NCI-H146 treated with DMSO at 0.1 percent for 48 hours (cell line): ENCODE data around the gene RRAGA.
A peak's percentile ranks its signal among the peaks of the same experiment; 100 is the strongest.
"Not testable (repeated sequence)": the region's sequence is repeated elsewhere in the genome, so short reads cannot be mapped to it uniquely, and the experiment has no call there.

Experiments used
- DNase-seq: peaks from one replicate; lab custom pipeline; 2025; ENCODE audit not compliant: unreplicated experiment; lab: John Stamatoyannopoulos, UW

RRAGA gene, protein sequence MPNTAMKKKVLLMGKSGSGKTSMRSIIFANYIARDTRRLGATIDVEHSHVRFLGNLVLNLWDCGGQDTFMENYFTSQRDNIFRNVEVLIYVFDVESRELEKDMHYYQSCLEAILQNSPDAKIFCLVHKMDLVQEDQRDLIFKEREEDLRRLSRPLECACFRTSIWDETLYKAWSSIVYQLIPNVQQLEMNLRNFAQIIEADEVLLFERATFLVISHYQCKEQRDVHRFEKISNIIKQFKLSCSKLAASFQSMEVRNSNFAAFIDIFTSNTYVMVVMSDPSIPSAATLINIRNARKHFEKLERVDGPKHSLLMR

DNA sequence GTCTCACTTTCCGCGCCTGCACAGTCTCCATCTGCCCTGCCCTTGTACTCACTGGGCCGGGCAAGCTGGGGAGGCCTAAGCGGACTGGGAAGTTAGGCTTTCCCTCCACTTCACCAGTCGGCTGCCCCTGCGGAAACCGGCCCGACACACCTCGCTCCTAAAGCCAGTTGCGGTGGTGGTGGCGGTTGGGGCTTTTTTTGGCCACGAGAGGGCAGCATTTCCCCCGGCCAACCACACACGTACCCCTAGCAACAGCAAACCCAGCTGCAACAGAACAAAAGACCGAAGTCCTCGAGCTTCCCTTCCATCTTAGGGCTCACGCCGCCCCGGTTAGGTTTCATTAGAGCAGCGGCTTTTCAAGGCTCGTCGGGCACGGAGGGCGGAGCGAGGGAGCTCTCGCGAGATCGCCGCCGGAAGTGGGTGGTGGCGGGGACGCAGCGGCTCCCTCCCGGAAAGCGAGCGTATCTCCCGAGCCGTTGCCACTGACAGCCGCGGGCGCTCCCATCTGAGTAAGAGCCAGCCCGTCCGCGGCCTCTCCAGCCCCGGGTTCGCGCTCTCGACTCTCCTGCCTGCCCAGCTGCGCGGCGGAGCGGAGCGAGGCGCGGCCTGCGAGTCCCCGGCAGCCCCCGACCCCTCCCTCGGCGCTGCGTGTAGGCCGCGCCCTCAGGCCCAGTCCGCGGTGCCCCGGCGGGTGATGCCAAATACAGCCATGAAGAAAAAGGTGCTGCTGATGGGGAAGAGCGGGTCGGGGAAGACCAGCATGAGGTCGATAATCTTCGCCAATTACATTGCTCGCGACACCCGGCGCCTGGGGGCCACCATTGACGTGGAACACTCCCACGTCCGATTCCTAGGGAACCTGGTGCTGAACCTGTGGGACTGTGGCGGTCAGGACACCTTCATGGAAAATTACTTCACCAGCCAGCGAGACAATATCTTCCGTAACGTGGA, at the start of gene RRAGA:
Gene RRAGA (plus strand): TSS at position 462 of the 951 bp plus-strand sequence. CDS start 233 bp downstream, at position 695.
- DNase-seq = peak; percentile 87

DNA sequence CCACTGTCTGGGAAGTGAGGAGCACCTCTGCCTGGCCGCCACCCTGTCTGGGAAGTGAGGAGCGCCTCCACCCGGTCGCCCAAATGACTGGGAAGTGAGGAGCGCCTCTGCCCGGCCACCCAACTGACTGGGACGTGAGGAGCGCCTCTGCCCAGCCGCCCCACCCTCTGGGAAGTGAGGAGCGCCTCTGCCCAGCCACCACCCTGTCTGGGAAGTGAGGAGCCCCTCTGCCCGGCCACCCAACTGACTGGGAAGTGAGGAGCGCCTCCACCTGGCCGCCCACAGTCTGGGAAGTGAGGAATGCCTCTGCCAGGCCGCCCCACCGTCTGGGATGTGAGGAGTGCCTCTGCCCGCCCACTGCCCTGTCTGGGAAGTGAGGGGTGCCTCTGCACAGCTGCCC, 49.1 kb upstream of the RRAGA start:
- DNase-seq = no peak

DNA sequence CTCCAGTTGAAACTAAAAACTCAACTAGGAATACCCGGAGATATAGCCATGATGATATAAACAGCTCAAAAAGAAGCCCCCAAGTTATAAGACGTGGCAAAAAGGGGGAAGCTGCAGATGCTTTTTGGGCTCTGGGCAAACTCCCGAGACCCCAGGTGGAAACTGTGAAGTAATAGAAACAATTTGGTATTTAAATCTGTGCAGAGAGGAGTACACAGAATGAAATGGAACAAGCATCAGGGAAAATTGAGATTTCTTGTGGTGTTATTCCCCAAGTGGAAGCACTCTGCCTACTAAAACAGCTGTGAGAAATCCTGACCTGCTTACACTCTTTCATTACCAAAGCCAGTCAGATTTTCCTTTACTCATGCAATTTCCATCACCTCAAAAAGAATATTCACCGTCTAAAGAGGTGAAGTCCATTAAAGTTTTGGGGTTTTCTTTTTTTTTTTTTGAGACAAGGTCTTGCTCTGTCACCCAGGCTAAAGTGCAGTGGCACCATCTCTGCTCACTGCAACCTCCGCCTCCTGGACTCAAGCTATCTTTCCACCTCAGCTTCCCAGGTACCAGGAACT, 39.7 kb upstream of the RRAGA start:
- DNase-seq = no peak

DNA sequence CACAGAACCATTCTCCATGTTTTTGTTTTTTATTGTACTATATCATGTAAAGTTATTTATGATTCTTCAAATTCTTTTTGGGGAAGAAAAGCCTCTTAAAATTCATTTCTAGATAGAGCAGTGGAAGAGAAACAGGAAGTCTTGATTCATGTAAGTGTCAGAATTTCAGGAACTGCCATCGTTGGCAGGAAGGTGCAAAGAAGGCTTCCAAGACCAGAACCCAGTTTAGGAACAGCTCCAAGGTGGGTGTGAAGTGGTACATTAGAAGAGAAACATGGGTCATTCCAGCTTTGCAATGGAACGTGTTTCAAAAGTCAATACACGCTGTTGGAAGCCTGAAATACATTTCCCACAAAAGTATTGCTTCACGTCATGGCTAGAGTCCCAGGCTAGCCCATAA, 31.0 kb upstream of the RRAGA start:
- no peak for DNase-seq

DNA sequence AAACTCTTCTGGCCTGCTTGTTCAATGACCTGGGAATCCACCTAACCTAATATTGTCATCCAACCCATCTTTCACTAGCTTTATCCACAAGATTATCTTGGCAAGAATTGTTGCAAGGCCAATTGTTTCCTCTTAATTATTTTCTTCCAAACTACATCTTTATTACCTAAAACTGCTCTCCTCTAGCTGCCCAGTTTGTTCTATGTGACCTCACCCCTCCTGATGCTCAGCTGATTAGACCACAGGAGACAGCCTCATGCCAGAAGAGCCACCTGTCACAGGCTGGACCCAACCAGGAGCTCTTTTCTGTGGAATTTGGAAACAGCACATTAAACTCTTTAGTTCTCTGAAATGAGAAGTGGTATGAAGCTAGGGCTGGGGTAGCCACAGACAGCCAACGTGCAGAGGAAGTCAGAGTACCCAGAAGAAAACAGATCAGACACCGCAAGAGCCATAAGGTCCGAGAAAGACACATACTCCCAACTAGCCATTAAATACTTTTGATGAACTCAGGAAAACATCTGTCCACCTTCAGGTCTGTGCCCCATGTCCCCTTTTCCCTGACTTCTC, 28.3 kb upstream of the RRAGA start:
- DNase-seq = no peak

DNA sequence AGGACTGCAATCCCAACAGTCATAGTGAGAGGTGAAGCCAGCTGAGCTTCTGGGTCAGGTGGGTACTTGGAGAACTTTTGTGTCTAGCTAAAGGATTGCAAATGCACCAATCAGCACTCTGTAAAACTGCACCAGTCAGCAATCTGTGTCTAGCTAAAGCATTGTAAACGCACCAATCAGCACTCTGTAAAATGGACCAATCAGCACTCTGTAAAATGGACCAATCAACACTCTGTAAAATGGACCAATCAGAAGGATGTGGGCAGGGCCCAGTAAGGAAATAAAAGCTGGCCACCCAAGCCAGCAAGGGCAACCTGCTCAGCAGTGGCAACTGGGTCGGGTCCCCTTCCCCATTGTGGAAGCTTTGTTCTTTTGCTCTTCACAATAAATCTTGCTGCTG, 27.6 kb upstream of the RRAGA start:
- not testable (repeated sequence) for DNase-seq

DNA sequence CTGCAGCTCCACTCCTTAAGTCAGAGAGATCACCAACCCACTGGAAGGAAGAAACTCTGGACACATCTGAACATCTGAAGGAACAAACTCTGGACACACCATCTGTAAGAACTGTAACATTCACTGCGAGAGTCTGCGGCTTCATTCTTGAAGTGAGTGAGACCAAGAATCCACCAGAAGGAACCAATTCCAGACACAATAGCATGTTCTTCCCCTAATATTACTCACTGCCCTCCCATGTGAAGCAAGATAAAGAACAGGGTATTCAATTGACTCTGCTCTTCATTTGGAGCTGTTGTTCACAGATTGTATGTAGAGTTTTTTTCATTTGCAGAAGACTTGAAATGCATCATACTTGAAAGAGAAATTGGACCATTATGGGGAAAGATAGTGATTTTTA, 27.0 kb upstream of the RRAGA start:
- no peak for DNase-seq

DNA sequence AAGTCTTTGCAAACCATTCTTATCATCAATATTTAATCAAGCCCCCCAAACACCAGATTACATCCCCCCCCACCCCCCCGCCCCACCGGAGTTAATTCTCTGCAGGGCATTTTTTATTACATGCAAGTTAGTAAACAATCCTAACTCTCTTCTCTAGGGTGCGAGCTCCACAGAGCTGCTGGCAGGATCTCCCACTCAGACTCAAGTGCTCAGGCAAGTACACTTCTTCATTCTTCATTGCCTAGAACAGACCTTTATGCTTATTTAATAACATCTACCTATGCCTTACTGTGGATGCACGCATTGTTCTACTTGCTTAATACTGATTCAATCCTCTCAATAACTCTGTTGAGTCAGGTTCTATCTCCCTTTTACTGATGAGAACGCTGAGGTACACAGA, 26.1 kb upstream of the RRAGA start:
- no peak for DNase-seq

DNA sequence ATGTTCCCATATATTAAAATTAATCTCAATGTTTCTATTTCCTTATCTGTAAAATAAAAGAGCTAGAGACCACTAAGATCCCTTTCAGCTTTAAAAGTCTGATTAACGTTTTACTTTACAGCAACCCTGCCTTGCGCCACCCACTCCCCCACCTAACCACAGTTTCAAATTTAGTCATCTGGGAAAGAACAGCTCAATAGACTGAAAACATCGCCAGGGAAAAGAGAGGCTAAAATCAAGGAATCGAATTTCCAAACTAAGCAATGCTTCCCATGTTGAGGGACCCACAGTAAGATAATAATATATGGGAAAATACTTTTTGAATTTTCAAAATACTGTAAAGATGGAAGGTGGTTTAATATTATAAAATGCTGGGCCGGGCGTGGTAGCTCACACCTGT, 22.9 kb upstream of the RRAGA start:
- no peak for DNase-seq

DNA sequence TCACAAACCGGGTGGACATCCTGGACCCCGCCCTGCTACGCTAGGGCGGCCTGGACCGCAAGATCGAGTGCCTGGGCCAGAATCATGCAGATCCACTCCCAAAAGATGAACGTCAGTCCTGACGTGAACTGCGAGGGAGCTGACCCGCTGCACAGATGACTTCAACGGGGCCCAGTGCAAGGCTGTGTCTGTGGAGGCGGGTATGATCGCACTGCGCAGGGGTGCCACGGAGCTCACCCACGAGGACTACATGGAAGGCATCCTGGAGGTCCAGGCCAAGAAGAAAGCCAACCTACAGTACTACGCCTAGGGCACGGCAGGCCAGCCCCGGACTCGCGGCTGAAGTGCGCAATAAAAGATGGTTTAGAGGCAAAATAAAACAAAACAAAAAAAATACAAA, 21.4 kb upstream of the RRAGA start:
- no peak for DNase-seq

DNA sequence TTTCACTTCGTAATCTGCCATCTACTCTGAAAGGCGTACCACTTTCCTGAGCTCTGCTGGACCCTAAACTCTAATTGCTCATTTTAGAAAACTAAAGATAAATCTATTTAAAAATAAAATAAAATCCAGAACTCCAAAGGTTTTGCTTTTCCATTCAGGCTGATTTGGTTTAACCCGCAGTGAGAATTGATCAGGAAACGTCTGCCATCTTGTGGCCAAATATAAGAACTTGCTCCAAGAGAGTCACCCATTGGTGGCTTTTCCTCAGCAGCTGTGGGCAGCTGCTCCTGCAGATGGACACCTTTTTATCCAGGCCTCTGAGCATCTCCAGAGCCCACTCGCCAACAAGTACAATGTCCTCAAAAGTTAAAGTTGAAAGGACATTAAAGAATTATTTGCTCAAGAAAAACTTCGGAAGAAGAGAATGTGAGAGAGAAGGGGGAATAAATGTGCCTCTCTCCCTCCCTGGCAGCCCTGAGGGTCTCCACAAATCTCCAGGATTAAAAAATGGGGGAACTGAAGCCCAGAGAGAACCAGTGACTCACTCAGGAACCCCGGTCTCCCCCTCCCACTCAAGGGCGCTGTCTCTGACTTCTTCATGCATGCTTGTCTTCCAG, 20.3 kb upstream of the RRAGA start:
- DNase-seq = peak; percentile 41

DNA sequence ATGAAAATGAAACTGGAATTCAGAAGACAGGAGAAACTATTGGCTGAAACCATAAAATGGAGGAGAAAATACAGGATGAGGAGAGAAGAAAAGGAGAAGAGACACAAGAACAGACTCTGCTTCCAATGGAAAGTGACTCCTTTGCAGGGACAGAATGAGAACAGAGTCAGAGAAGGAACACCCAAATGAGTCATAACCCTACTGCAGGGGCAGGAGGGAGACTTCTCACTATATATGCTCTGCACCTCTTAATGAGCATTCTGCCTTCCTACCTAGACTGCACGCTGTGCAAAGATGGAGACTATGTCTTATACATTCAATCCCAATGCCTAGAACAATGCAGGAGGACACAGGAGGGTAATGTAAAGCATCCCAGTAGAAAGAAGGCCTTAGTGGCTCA, 18.3 kb upstream of the RRAGA start:
- DNase-seq = no peak

DNA sequence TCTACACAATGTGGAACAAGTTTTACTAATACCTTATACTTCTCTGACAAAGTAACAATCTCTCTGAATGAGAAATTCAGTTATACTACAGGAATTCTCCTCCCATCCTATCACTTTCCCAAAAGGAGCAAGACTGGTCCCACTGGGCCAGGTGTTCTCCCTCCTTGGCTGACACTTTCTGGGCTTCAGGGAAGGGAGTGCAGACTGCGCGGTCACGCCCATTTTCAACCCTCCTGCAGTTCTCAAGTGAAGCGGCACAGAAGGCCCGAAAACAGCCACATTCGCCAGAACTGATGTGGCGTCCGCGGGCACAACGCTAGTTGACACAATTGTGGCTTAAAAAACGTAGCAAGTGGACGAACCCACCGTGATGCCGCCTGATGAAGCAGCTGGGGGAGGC, 16.8 kb upstream of the RRAGA start:
- DNase-seq = no peak

DNA sequence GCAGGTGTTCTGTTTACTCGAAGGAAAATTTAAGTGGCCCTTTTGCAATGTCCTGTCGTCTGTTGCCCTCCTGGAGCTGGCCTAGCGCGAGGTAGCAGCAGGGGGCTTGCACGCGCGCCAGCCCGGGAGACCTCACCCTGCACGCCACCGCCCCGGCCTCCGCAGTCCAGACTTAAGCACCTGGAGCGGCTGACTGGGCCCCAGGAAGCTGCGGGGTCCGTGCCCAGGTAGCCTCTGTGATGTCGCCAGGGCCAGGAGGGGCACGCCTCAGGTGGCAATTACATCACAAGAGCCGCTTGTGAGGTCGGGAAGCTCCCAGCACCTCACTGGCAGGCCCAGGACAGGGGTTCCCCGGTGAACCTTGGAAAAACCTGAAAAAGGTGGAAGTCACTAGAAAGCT, 16.2 kb upstream of the RRAGA start, which contains the start of gene SAXO1:
Gene SAXO1 (minus strand): TSS at position 195 of the 400 bp plus-strand sequence. CDS start 301 bp downstream, outside the sequence.
- DNase-seq = peak; percentile 38

DNA sequence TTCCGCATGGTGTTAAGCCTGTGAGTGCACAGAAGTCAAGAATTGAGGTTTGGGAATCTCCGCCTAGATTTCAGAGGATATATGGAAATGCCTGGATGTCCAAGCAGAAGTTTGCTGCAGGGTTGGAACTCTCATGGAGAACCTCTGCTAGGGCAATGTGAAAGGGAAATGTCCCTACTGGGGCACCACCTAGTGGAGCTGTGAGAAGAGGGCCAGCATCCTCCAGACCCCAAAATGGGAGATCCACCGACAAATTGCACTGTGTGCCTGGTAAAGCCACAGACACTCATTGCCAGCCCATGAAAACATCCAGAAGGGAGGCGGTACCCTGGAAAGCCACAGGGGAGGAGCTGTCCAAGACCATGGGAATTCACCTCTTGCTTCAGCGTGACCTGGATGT, 12.6 kb upstream of the RRAGA start:
- no peak for DNase-seq

DNA sequence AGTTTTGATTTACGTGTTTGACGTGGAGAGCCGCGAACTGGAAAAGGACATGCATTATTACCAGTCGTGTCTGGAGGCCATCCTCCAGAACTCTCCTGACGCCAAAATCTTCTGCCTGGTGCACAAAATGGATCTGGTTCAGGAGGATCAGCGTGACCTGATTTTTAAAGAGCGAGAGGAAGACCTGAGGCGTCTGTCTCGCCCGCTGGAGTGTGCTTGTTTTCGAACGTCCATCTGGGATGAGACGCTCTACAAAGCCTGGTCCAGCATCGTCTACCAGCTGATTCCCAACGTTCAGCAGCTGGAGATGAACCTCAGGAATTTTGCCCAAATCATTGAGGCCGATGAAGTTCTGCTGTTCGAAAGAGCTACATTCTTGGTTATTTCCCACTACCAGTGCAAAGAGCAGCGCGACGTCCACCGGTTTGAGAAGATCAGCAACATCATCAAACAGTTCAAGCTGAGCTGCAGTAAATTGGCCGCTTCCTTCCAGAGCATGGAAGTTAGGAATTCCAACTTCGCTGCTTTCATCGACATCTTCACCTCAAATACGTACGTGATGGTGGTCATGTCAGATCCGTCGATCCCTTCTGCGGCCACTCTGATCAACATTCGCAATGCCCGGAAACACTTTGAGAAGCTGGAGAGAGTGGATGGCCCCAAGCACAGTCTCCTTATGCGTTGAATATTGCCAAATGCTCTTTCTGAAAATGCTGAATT, 850 bp downstream of the RRAGA start:
- no peak for DNase-seq

DNA sequence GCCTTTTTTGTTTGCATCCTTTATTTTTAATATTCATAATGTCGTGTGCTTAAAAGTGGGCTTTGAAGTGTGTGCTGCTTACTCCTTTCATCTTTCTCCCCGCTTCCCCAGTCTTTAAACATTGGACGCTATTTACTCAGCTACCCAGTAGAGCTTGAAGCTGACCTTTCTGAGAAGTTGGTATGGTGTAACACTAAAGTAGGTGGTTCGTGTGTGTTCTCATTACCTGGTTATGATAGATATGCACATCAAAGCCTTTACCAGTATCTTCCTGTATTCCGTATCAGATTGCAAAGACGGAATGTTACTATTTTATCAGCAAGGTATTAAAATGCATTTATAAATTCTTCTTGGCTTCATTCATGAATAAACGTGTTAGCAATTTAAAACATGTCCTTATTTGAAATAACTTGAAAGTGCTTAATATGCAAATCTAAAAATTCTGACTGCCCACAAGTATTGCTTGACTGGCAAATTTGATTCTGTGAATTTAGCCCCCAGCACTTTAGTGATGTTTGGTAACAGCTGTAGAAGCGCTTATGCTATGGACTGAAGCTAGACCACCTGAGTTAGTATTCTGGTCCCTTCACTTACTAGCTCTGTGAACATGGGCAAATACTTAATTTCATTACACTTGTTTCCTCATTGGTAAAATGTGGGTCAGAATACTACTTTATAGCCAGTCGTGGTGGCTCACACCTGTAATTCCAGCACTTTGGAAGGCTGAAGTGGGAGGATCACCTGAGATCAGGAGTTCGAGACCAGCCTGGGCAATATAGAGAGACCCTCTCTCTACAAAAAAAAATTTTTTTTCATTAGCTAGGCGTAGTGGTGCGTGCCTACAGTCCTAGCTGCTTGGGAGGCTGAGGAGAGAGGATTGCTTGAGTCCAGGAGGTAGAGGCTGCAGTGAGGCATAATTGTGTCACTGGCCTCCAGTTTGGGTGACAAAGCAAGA, 1.7 kb downstream of the RRAGA start:
- no peak for DNase-seq

DNA sequence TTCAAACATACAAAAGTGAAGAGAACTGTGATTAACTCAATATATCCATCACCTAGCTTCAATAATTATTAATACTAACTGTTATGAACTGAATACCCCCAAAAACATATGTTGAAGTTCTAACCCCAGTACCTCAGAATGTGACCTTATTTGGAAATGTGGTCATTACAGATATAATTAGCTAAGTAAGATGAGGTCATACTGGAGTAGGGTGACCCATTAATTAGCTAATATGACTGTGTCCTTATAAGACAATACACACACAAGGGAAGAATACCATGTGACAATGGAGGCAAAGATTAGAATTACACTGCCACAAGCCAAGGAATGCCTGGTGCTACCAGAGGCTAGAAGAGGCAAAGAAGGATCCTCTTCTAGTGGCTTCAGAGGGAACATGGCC, 7.8 kb downstream of the RRAGA start:
- no peak for DNase-seq

DNA sequence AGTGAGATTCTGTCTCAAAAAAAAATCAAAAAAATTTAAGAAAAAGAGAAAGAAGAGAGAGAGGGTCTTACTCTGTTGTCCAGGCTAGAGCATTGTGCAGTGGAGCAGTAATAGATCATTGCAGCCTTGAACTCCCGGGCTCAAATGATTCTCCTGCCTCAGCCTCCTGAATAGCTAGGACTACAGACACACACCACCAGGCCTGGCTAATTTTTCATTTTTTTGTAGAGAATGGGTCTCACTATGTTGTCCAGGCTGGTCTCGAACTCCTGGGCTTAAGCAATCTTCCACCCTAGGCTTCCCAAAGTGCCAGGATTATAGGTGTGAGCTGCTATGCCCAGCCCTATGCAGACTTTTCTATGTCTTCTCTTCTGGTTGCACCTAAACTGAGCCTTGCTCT, 25.0 kb downstream of the RRAGA start:
- no peak for DNase-seq
